Colonic mucosa (tissue), 4 donors: Measurements from ENCODE around the gene ARL15. TPM values are rescaled to one million over a fixed set of nuclear protein-coding genes. Genes with fewer than 3 reads are reported as not detected.

Source experiments
- DNase-seq: peaks from one replicate; pipeline ENCODE4 v3.0.0-alpha.2; 2020
- H3K27ac ChIP-seq: fragments of 200-600 bp; one replicate; pipeline ENCODE4 v1.8.0; 2021
- H3K27me3 ChIP-seq: fragments of 200-600 bp; one replicate; pipeline ENCODE4 v1.8.0; 2021
- H3K36me3 ChIP-seq: fragments of 200-600 bp; one replicate; pipeline ENCODE4 v1.8.0; 2021
- H3K4me1 ChIP-seq: fragments of 200-600 bp; one replicate; pipeline ENCODE4 v1.8.0; 2021; ENCODE audit warnings: mild to moderate bottlenecking
- H3K4me3 ChIP-seq: fragments of 200-600 bp; one replicate; pipeline ENCODE4 v1.8.0; 2021
- H3K9ac ChIP-seq, 2 donors: one replicate each; pipeline ENCODE4 v1.7.0; 2013; ENCODE audit warnings: control low read depth in 2 of 2, low read depth in 2 of 2, low read length in 2 of 2
- H3K9me3 ChIP-seq: fragments of 200-600 bp; one replicate; pipeline ENCODE4 v1.8.0; 2021
- intact Hi-C: fragments of 100-400 bp; cut with DNase I; formaldehyde crosslinking; loops from one replicate; pipeline ENCODE4 v1.14.1; 2022
- total RNA-seq, 2 donors: library from RNA; stranded (reverse); fragmentation: NEBNext Ultra II Directional in 1 of 2; extraction: Animal tissue kit (Norgen Biotek cat#: 25700) in 1 of 2; gene quantifications; one replicate each; pipeline ENCODE4 v1.2.1, GENCODE V29; 2021
- TF ChIP-seq, protein P1 (sequence below): fragments of 200-600 bp; IDR thresholded peaks from one replicate; pipeline ENCODE4 v1.8.0; 2022; ENCODE audit warnings: antibody characterized with exemption, mild to moderate bottlenecking
- donor health status: healthy.
- donor health status: DM: no; HTN: no; CAD: no.
- donor health status: DM: no; HTN: no; CAD: no.

ARL15 gene
- total RNA-seq, 2 donors from 2014 or later, result 18.4 to 35.1 TPM

DNA sequence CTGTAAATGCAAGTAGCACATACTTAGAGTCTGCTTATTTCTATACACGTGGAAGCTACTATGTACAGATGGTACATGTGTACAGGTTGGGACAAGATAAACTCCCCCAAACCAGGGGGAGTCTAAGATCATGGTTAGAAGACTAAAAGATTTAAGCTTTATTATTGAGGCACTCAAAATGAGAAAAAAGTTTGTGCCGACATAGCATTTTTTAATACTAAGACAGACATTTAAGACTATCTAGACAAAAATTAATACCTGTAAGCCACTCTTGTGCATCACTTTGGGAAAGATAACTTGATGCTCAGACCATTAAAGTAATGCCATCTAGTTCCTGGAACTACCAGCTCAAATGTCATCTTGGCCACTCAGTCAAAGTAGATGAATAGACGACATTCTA lies 279.4 kb downstream of the ARL15 start:
- H3K27ac ChIP-seq, result no peak overlapping the region
- no peak overlapping the region for H3K9ac ChIP-seq
- H3K27me3 ChIP-seq, result no peaks in the 10 kb centered on the region
- DNase-seq, result no peak
- intact Hi-C loops, result no loop called here
- TF ChIP-seq, protein P1, sequence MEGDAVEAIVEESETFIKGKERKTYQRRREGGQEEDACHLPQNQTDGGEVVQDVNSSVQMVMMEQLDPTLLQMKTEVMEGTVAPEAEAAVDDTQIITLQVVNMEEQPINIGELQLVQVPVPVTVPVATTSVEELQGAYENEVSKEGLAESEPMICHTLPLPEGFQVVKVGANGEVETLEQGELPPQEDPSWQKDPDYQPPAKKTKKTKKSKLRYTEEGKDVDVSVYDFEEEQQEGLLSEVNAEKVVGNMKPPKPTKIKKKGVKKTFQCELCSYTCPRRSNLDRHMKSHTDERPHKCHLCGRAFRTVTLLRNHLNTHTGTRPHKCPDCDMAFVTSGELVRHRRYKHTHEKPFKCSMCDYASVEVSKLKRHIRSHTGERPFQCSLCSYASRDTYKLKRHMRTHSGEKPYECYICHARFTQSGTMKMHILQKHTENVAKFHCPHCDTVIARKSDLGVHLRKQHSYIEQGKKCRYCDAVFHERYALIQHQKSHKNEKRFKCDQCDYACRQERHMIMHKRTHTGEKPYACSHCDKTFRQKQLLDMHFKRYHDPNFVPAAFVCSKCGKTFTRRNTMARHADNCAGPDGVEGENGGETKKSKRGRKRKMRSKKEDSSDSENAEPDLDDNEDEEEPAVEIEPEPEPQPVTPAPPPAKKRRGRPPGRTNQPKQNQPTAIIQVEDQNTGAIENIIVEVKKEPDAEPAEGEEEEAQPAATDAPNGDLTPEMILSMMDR, result no peak
- no peak overlapping the region for H3K4me3 ChIP-seq
- H3K4me1 ChIP-seq, result no peaks in the 10 kb centered on the region
- H3K9me3 ChIP-seq, result no peaks in the 10 kb centered on the region
- H3K36me3 ChIP-seq, result no peaks in the 10 kb centered on the region

DNA sequence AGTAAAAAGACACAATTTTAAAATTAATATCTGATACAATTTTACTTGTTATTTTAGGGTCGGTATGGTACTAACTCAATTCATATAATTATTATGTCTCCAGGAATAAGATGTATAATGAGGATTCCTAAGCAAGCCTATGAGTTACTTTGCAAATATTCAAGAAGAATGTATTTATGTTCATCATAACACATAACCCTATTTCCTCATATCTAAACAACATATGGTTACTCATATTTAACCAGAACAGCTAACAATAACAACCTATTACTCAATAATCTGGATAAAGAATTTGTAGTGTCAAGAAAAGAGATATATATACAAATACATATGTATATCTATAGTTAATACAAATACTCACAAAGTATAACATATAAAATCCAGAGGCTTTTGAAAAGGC lies 285.9 kb downstream of the ARL15 start:
- TF ChIP-seq, protein P1, result no peak
- Histone ChIP-seq H3K9ac (no peak overlapping the region), H3K4me1 (no peaks in the 10 kb centered on the region), H3K4me3 (no peak overlapping the region), H3K9me3 (no peaks in the 10 kb centered on the region), H3K27ac (no peak overlapping the region), H3K27me3 (no peaks in the 10 kb centered on the region), H3K36me3 (no peaks in the 10 kb centered on the region)
- intact Hi-C loops, result no loop called here
- no peak for DNase-seq

DNA sequence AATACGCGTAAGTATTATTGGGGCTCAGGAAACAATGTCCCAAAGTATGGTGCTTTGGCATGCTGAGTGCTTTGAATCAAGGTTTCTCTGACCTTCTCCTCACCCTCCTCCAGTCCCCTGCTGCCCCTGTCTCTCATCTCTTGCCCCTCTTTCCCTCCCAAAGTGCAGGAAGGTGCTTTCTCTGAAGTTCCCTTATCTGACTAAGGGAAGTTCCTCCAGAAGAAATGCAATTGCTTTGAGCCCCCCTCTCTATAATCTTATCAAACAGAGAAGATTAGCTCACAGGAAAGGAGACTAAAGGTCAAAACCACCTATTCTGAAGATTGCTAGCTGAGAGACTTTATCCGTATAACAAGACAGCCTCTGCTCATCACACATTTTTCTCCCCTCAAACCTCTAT lies 288.1 kb downstream of the ARL15 start:
- H3K4me1 ChIP-seq, result no peaks in the 10 kb centered on the region
- H3K27ac ChIP-seq, result no peak overlapping the region
- no peaks in the 10 kb centered on the region for H3K9me3 ChIP-seq
- no peaks in the 10 kb centered on the region for H3K36me3 ChIP-seq
- TF ChIP-seq, protein P1, result no peak
- H3K4me3 ChIP-seq, result no peak overlapping the region
- no peaks in the 10 kb centered on the region for H3K27me3 ChIP-seq
- DNase-seq, result no peak
- no peak overlapping the region for H3K9ac ChIP-seq
- intact Hi-C loops, result no loop called here

DNA sequence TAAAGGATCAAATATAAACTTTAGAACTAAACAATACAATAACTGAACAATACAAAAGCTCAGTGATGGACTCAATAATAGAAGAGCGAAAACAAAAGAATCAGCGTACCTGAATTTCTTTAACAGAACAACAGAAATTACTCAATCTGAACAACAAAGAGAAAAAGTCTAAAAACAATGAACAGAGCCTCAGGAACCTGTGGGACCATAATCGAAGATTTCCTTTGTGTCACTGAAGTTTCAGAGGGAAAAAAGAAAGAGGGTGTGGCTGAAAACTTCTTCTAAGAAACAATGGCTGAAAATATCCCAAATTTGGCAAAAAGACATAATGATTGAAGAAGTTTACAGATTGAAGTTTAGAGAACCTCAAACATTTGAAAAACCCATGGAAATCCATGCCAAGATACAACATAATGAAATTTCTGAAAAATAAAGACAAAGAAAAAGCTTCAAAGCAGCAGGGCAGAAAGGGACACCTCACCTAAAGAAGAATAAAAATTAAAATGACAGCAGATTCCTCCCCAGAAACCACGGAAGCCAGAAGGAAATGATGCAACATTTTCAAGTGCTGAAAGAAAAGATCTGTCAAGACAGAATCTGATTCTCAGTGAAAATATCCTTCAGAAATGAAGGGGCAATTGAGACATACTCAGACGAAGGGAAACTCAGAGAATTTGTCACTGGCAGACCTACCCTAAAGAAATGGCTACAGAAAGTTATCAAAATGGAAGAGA lies 288.8 kb downstream of the ARL15 start:
- no peak for DNase-seq
- H3K27ac ChIP-seq, result no peak overlapping the region
- no peaks in the 10 kb centered on the region for H3K9me3 ChIP-seq

DNA sequence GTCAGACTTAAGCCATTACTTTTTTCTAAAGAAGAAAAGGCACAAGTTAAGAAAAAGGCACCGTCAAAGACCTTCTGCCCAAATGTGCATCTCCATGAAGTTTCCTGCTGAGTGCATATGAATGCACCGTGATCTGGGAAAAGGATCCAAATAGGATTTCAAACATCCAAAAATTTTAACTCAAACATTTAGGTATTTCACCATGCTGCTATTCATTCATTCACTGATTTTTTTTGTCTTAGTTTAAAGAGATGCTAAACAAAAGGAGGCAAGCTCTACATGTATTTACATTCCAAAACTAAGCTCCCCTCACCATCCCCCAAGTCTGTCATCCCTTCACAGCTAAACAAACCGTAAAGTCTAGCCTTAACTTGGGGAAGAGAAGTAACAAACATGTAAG lies 291.9 kb downstream of the ARL15 start:
- intact Hi-C loops, result no loop called here
- Histone ChIP-seq H3K9me3 (no peaks in the 10 kb centered on the region), H3K27ac (no peak overlapping the region), H3K27me3 (no peaks in the 10 kb centered on the region), H3K36me3 (no peaks in the 10 kb centered on the region), H3K4me3 (no peak overlapping the region), H3K4me1 (no peaks in the 10 kb centered on the region), H3K9ac (no peak overlapping the region)
- no peak for DNase-seq
- TF ChIP-seq, protein P1, result no peak

More for the DNA sequence above, 288.8 kb downstream of the ARL15 start:
- intact Hi-C loops, result no loop called here
- Histone ChIP-seq H3K36me3 (no peaks in the 10 kb centered on the region), H3K27me3 (no peaks in the 10 kb centered on the region), H3K4me1 (no peaks in the 10 kb centered on the region), H3K4me3 (no peak overlapping the region), H3K9ac (no peak overlapping the region)
- TF ChIP-seq, protein P1, result no peak
